ENCODE measurements around the gene GRB10.
A peak's percentile ranks its signal among the peaks of the same experiment; 100 is the strongest.

GRB10 gene

GRCh38 chr7:50628434-50629084 is 154.1 kb downstream of the GRB10 start:
- no peak for DNase-seq

DNA sequence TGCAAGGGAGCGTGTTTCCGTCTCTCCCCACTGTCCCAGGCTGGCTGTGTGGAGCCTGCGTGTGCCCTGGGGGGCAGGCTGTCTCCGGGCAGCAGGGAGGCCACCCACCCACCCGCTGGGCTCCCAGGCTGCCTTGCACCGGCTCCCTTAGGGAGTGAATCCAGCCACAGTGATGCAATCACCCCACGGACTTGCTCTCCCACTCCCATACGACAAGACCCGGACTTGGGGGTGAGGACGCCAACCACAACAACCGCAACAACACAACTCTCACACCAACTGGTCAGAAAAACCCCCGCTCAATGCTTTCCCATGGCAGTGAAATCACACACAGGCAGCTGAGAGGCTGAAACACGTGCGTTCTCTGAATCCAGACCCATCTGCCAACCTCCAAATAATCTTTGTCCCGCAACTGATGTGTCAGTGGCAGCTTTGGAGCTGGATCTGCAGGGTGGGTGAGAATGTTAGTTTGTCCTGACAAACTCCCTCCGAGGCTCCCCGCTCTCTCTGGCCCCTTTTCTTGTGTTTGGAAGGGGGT is 154.8 kb downstream of the GRB10 start:
- no peak for DNase-seq

DNA sequence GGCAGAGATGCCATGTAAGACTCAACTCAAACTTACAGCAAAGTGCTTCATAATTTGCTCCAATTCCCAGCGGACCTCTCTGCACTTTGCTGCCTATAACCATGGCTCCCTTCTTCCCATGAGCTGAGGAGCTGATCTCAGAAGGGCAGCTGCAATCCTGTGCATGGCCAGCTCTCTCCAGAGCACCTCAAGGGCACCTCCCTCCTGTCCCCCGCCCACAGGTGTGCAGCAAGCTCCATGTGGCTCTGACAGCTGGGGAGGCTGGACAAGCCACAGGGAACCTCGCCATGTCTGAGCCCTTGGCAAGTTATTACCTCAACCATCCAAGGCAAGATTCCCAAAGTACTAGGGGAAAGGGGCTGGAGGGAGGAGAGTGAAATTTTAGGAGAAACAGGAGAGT is 156.4 kb downstream of the GRB10 start:
- no peak for DNase-seq

GRCh38 chr7:50625360-50625759 is 157.3 kb downstream of the GRB10 start:
- DNase-seq, result no peak

GRCh38 chr7:50622821-50623220 is 159.9 kb downstream of the GRB10 start:
- no peak for DNase-seq

DNA sequence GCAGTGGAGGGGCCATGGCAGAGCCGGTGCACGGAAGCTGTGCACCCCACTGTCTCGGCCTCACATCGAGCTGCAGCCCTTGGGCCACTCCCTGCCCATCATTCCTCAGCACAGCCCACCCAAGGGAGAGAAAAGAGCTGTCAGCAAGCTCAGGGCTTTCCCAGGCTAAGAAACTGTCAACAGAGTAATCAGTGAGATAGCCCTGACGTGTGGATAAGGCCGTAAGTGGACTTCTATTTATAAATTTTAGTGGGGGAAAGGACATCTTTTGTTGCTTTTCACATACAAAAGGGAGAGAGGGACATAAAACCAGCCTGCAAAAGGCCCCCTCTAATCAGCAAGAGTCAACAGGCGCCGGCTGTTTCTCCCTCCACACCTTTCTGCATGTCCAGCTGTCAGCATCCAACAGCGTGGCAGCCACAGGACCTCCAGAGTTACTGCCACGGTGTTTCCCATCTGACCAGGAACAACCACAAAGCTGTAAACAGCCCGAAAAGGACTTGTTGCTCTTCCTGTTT is 160.7 kb downstream of the GRB10 start:
- no peak for DNase-seq

DNA sequence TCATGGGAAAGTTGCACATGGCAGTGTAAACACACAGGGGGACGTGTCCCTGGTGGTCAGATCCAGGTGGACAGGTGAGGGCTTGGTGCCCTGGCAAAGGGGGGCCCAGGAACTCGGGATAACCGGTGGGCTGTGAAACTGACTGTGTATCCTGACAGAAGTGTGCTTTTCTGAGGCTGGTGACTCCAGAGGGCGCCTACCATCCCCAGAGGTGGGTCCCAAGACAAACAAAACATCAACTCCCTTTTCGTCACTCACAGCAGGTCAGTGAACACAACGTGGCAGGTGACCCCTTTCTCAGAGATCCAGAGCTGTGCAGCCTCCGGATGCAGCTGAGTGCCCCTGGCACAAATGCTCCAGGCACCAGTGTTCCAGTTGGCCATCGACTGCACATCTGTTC is 161.5 kb downstream of the GRB10 start:
- no peak for DNase-seq

GRCh38 chr7:50620433-50620832 is 162.3 kb downstream of the GRB10 start:
- no peak for DNase-seq

DNA sequence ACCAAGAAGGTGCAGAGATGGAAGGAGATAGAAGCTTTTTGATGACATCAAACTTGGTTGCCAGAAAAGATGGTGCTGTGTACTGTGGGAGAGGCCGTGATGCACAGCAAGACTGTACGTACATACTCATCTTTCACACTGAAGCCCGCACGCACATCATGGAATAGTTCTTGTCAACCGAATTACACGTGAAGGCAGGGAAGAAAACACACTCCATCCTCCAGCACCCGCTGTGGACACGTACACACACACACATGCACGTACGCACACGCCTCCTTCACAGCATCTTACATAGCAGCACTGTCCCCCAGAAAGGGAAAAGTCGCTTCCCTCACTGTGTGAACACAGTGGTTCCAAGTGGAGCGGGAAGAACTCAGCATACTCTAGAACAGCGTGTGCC is 163.0 kb downstream of the GRB10 start:
- DNase-seq, result no peak

- DNase-seq, result no peak
Measured at GRCh38 chr7:50618281-50618680, 164.4 kb downstream of the GRB10 start.

GRCh38 chr7:50615519-50616080 is 167.1 kb downstream of the GRB10 start:
- no peak for DNase-seq

DNA sequence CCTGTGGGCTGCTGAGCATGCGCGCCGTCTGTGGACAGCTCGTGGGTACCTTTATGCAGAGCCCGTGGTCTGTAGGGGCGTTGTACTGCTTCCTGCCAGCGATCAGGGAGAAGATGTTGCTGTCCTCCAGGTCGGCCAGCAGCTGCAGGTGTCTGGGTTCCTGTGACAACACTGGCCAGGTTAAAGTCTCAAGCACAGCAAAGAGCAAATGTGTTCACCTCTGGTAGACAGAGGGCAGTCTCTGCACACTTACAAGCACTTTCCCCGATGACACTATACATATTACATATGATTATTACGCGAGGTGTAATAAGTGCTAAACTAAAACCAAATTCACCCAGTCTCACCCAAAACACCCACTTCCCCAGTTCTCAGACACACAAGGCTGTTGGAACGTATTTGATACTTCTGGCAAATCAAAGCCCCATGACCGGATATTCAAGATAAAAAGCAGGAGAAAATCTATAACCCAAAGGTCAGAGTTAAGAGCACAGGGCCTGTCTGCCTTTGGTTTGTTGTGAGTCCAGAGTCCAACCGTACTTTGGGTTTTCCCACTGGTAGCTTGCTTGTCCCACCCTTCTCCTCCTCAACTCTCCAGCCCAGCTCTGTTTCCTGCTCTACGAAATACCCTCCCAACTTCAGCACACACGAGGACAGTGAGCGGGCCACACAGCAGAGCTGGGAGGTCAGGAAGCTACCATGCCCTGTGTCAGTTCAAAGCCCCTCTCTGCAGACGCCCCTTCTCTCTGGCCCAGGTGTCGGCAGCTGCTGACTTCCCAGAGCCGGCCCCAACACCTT is 167.8 kb downstream of the GRB10 start:
- no peak for DNase-seq

- no peak for DNase-seq
Measured at GRCh38 chr7:50613473-50613872, 169.2 kb downstream of the GRB10 start.

DNA sequence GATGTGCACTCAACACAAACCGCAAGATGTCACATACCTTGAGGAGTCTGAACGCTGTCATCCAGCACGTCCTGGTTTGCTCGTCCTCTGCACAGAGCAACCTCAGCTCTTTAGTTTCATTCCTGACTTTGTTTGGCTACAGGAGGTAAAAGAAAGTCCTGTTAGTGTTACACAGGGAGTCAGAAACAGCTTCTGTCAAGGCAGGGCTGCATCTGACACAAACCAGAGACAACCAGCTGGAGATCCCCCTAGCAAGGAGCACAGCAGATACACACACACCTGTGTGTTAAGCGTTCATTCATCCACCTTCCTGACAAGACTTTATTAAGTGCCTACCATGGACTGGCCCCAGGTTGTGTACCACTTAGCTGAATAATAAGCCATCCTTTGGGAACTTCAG is 170.0 kb downstream of the GRB10 start:
- no peak for DNase-seq

DNA sequence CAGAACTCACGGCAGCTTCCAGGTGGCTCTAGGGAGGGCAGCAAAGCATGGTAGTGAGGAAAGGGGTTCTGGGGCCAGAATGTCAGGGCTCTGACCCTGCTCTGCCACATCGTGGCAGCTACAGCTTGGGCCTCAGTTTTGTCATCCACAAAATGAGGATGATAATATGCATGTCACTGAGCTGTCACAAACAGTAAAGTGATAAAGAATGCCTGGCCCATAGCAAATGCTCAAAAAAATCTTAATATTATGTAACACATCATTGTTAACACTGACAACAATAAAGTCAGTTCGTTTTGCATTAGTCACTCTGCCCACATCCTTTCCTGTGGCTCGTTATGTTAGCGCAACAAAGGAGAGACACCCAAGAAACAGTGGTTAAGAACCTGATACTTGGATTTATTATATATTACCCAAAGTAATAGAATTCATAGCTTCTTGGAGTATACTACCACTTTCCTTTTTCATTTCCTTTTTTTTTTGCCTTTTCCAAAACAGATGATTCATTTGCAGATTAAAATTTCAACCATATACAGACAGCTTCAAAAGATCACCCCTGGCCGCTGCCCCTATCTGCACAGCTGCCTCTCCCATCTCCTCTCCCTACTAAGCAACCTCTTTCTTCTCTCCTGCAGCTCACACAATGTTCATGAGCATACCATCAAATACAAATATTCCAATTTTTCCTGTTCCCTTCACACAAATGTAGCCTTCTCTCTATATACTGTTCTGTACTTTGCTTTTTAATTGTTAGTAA is 172.0 kb downstream of the GRB10 start:
- DNase-seq, result peak; percentile 38

GRCh38 chr7:50608196-50608906 is 174.3 kb downstream of the GRB10 start:
- no peak for DNase-seq

DNA sequence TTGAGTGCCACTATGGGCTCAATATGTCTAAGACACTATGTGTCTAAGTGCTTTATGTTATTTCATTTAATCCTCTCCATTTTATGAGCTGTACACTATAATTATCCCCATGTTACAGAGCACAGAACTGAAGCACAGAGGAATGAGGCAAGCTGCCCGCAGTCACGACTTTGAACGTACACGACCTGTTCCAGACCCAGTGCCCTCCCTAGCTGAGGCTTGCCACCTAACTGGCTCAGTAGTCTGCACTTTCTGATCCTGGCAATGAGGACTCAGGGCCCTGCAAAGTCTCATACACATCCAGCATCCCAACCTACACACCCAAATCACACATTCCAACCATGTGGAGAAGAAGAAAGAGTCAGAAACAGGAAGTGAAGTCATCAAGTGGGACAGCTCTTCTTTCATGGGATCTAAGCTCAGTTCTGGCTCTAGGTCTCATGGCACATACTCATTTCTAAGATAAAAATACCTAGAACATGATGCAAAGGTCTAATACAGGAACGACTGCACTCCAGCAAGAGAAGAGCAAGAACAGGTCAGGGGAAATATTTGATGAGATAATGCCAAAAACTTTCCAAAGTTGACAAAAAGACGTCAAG is 175.1 kb downstream of the GRB10 start:
- no peak for DNase-seq

DNA sequence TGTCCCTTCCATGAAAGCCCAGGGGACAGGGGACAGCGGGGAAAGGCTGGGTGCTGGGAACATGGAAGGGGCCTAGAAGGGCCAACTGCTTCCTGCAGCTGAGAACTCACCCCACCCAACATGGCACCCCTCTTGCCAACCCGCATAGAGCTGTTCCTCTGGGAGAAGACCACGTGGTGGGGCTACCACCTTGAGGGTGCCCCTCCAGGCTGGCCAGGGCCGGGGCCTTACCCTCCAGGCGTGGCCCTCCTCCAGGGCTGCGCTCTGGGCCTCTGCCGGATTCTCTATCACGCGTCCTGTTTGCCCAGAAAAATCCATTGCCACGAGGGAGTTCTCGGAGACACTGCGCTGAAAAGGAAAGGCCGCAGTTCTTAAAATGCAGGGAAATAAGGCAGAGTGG is 177.6 kb downstream of the GRB10 start:
- no peak for DNase-seq

GRCh38 chr7:50603287-50603686 is 179.4 kb downstream of the GRB10 start:
- no peak for DNase-seq

- no peak for DNase-seq
Measured at GRCh38 chr7:50599385-50599784, 183.3 kb downstream of the GRB10 start.

- no peak for DNase-seq
Measured at GRCh38 chr7:50598460-50599343, 184.0 kb downstream of the GRB10 start.
